K562 (cell line): ENCODE results near the gene FMN2. TPM values are rescaled to one million over a fixed set of nuclear protein-coding genes. Genes with fewer than 3 reads are reported as not detected.

Experiments
- ATAC-seq: fragments of 200-7000 bp; cut with Tn5 transposase; 3 replicates; pipeline ENCODE4 v1.9.1; 2020; ENCODE audit warnings: moderate library complexity
- BruUV-seq: library from RNA; stranded (reverse); fragments of 400-500 nt; replicated peaks from 2 replicates; lab custom pipeline; 2021; lab: Mats Ljungman, UMichigan
- CTCF ChIA-PET: fragments of 300-600 bp; formaldehyde crosslinking; extraction: SDS; loops from one replicate; lab custom pipeline; 2021; ENCODE audit warnings: low intra/inter-chr PET ratio; lab: Yijun Ruan, JAX
- POLR2A ChIA-PET: fragments of 300-600, 350-650 bp; sonication (Branson Sonifier 250); formaldehyde crosslinking; extraction: SDS; loops from one replicate; lab custom pipeline; 2021; ENCODE audit warnings: antibody characterized with exemption, inconsistent platforms; lab: Yijun Ruan, JAX
- DNase-seq, 4 experiments: peaks; one replicate each; pipeline versions ENCODE4 v3.0.0 to v3.0.0-alpha.2; 2011 to 2018; ENCODE audit warnings: low spot score in 3 of 4, mixed read lengths in 3 of 4; ENCODE audit errors: extremely low read depth in 1 of 4
- FAIRE-seq: peaks from 2 replicates; lab custom pipeline; 2011; peaks lifted over from hg19 to GRCh38; lab: Jason Lieb, UNC
- H2AFZ ChIP-seq: 2 replicates; pipeline ENCODE4 v1.6.0; 2011; ENCODE audit warnings: low read depth, low read length, control low read depth, inconsistent platforms
- H3K27ac ChIP-seq: fragments of 200-600 bp; 3 replicates; pipeline ENCODE4 v1.8.0; 2011; ENCODE audit warnings: low read depth, mild to moderate bottlenecking, control low read depth, inconsistent platforms, low read length, moderate library complexity, mixed read lengths; ENCODE audit errors: extremely low read depth
- H3K27me3 ChIP-seq, 2 experiments: fragments of 300-600 bp in 1 of 2; 2 replicates in 1 of 2; 3 replicates in 1 of 2; pipeline versions ENCODE4 v1.6.0 to v1.8.0; 2011; ENCODE audit warnings: inconsistent platforms in 2 of 2, low read length in 2 of 2, mild to moderate bottlenecking in 1 of 2, mixed read lengths in 1 of 2, moderate library complexity in 1 of 2; ENCODE audit not compliant: control insufficient read depth in 2 of 2, insufficient read depth in 2 of 2
- H3K36me3 ChIP-seq: fragments of 300-600 bp; 3 replicates; pipeline ENCODE4 v1.8.0; 2011; ENCODE audit warnings: mild to moderate bottlenecking, low read length, inconsistent platforms; ENCODE audit not compliant: control insufficient read depth, insufficient read depth
- H3K4me1 ChIP-seq, 2 experiments: fragments of 200-600 bp in 1 of 2; replicated peaks in 1 of 2; 2 replicates in 1 of 2; 3 replicates in 1 of 2; pipeline versions ENCODE4 v1.5.1 to v1.8.0; 2011; ENCODE audit warnings: inconsistent platforms in 2 of 2, low read length in 2 of 2, mild to moderate bottlenecking in 1 of 2, mixed read lengths in 1 of 2, moderate library complexity in 1 of 2; ENCODE audit not compliant: control insufficient read depth in 2 of 2, insufficient read depth in 2 of 2
- H3K4me2 ChIP-seq: 2 replicates; pipeline ENCODE4 v1.6.1; 2011; ENCODE audit warnings: low read length, control low read depth, inconsistent platforms, mixed read lengths; ENCODE audit not compliant: insufficient read depth
- H3K4me3 ChIP-seq: fragments of 200-600 bp; sonication (generic), shearing (Covaris generic); 2 replicates; pipeline ENCODE4 v1.5.1; 2016; ENCODE audit warnings: control low read depth, inconsistent platforms
- H3K79me2 ChIP-seq: fragments of 200-600 bp; 3 replicates; pipeline ENCODE4 v1.8.0; 2011; ENCODE audit warnings: low read length, inconsistent platforms; ENCODE audit not compliant: control insufficient read depth, insufficient read depth
- H3K9ac ChIP-seq, 2 experiments: 2 replicates each; pipeline versions ENCODE4 v1.6.0 to v1.6.1; 2011; ENCODE audit warnings: low read depth in 2 of 2, low read length in 2 of 2, control low read depth in 1 of 2, inconsistent platforms in 1 of 2, mild to moderate bottlenecking in 1 of 2, mixed read lengths in 1 of 2; ENCODE audit not compliant: insufficient read depth in 1 of 2
- H3K9me1 ChIP-seq: one replicate; pipeline ENCODE4 v1.6.0; 2011; ENCODE audit warnings: inconsistent platforms, mild to moderate bottlenecking, low read length, moderate library complexity; ENCODE audit not compliant: control insufficient read depth, insufficient read depth
- H3K9me3 ChIP-seq: replicated peaks from 2 replicates; pipeline ENCODE4 v1.5.1; 2011; ENCODE audit warnings: low read depth, low read length, inconsistent platforms; ENCODE audit not compliant: control insufficient read depth, insufficient read depth
- H4K20me1 ChIP-seq: replicated peaks from 2 replicates; pipeline ENCODE4 v1.6.1; 2011; ENCODE audit warnings: low read length, inconsistent platforms, mixed read lengths; ENCODE audit not compliant: control insufficient read depth, insufficient read depth
- FIP1L1 ChIP-seq: fragments of 200-400 bp; formaldehyde crosslinking; IDR thresholded peaks from 2 replicates; pipeline ENCODE4 v1.6.1; 2018; ENCODE audit warnings: mild to moderate bottlenecking, low read depth, low read length; ENCODE audit not compliant: poor library complexity, severe bottlenecking
- FOS ChIP-seq: IDR thresholded peaks from 3 replicates; pipeline ENCODE4 v1.6.1; 2011; ENCODE audit not compliant: insufficient read length; ENCODE audit errors: extremely low read depth
- HNRNPUL1 ChIP-seq: fragments of 200-400 bp; formaldehyde crosslinking; IDR thresholded peaks from 2 replicates; pipeline ENCODE4 v1.6.1; 2017; ENCODE audit warnings: low read length
- MYC ChIP-seq, 2 experiments: fragments of 250-450 bp in 1 of 2; sonication (Bioruptor Pico) in 1 of 2; IDR thresholded peaks; 2 replicates each; pipeline versions ENCODE4 v1.5.1 to v1.6.1; 2012 to 2021; ENCODE audit warnings: low read depth in 2 of 2, borderline replicate concordance in 1 of 2, improper control_type of control experiment in 1 of 2, low read length in 1 of 2, mild to moderate bottlenecking in 1 of 2, moderate library complexity in 1 of 2
- PCBP1 ChIP-seq: fragments of 200-400 bp; formaldehyde crosslinking; IDR thresholded peaks from 2 replicates; pipeline ENCODE4 v1.6.1; 2018; ENCODE audit warnings: mild to moderate bottlenecking, low read depth, low read length; ENCODE audit not compliant: poor library complexity, severe bottlenecking
- RCOR1 ChIP-seq, 2 experiments: IDR thresholded peaks; 2 replicates each; pipeline ENCODE4 v1.6.1; 2012; ENCODE audit warnings: low read depth in 2 of 2, low read length in 2 of 2, borderline replicate concordance in 1 of 2, improper control_type of control experiment in 1 of 2
- RFX5 ChIP-seq: IDR thresholded peaks from 2 replicates; pipeline ENCODE4 v1.6.1; 2011; ENCODE audit warnings: low read depth, mild to moderate bottlenecking, improper control_type of control experiment, low read length
- STAT5B ChIP-seq: fragments of 250-450 bp; sonication (Bioruptor Pico); IDR thresholded peaks from 2 replicates; pipeline ENCODE4 v1.8.0; 2021; ENCODE audit warnings: mild to moderate bottlenecking, inconsistent platforms
- TEAD4 ChIP-seq, 2 experiments: sonication (generic) in 1 of 2; formaldehyde crosslinking in 1 of 2; IDR thresholded peaks; 2 replicates each; pipeline versions ENCODE4 v1.6.1 to v1.8.0; 2012 to 2022; ENCODE audit warnings: borderline replicate concordance in 1 of 2, inconsistent platforms in 1 of 2, low read length in 1 of 2, mild to moderate bottlenecking in 1 of 2, missing genetic modification reagents in 1 of 2
- WGBS: fragments of 100-300 bp; shearing (Covaris generic); methylation state at CpG from one replicate; pipeline ENCODE4 v1.1.6; 2016; ENCODE audit warnings: low coverage, mixed read lengths; ENCODE audit not compliant: insufficient coverage; ENCODE audit errors: missing lambda C conversion rate; 5-methylcytosine and 5-hydroxymethylcytosine counted together
- in situ Hi-C: fragments of 300-500 bp; cut with MboI; formaldehyde crosslinking; loops from 4 replicates; pipeline ENCODE4 v1.15.0; 2018; ENCODE audit warnings: inconsistent platforms, mixed read lengths
- intact Hi-C: fragments of 100-400 bp; cut with micrococcal nuclease; formaldehyde crosslinking; loops from 2 replicates; pipeline ENCODE4 v1.14.2; 2022
- polyA plus RNA-seq, 8 experiments: library from polyadenylated mRNA; depleted of rRNA in 4 of 8; stranded (reverse) in 5 of 8; unstranded in 3 of 8; fragments of >200 nt; fragmentation: Nextera tagmentation in 2 of 8; fragmentation: Illumina TruSeq in 1 of 8; extraction: Ambion mirVana in 2 of 8; extraction: Trizol in 1 of 8; gene quantifications; 2 replicates each; pipeline versions ENCODE4 v1.2.1 to v1.2.3, GENCODE V29; 2011 to 2014; ENCODE audit warnings: inconsistent platforms in 1 of 8, missing spikeins in 1 of 8
- total RNA-seq, 7 experiments: library from RNA; depleted of rRNA in 6 of 7; stranded (reverse); fragments of >200 nt in 6 of 7; fragmentation: Illumina TruSeq in 2 of 7; extraction: Trizol in 2 of 7; gene quantifications; 2 replicates each; pipeline versions ENCODE4 v1.2.1 to v1.2.3, GENCODE V29; 2011 to 2021; ENCODE audit warnings: low replicate concordance in 1 of 7
- TF ChIP-seq, protein P1 (sequence below): fragments of 450-650 bp; IDR thresholded peaks from 2 replicates; pipeline ENCODE4 v1.6.1; 2014; ENCODE audit warnings: low read depth, mild to moderate bottlenecking, moderate library complexity, borderline replicate concordance
- TF ChIP-seq, protein P2 (sequence below): fragments of 450-650 bp; formaldehyde crosslinking; IDR thresholded peaks from 2 replicates; pipeline ENCODE4 v1.4.0; 2022; ENCODE audit warnings: missing genetic modification characterization

The FMN2 gene
- total and polyA plus RNA-seq, 9 of the 15 experiments (the other 6 are each of a cell fraction or from before 2014, with no cell fraction given): 0.15 to 0.45 (median 0.16) TPM; not detected in 3

DNA sequence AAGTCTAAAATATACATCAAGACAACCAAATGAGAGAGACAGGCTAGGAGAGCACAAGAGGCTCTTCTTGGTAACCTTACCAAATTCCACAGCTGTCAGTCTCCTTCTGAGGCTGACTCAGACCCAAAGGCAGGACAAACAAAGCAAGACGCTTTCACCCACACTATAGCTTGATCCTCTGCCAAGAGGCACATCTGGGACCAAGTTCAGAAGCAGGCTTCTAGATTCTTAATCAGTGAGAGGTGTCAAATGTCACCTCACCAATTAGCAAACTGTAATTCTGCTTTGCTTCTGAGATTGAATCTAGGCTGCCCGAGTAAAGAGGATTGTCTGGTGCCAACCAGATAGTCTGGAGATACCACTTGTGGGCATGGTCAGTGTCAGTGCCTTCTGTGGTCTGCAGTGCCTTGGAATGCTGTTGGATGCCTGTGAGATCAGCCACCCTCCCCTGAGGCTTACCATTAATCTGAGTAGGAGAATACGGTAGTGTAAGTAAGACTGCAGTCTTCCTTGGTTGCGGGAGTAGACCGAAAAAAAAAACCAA lies 151.0 kb downstream of the FMN2 start (continued):
- TF ChIP-seq, protein P1, sequence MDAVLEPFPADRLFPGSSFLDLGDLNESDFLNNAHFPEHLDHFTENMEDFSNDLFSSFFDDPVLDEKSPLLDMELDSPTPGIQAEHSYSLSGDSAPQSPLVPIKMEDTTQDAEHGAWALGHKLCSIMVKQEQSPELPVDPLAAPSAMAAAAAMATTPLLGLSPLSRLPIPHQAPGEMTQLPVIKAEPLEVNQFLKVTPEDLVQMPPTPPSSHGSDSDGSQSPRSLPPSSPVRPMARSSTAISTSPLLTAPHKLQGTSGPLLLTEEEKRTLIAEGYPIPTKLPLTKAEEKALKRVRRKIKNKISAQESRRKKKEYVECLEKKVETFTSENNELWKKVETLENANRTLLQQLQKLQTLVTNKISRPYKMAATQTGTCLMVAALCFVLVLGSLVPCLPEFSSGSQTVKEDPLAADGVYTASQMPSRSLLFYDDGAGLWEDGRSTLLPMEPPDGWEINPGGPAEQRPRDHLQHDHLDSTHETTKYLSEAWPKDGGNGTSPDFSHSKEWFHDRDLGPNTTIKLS: no peak
- no peak for TF ChIP-seq STAT5B (CRISPR knock-in tag)

DNA sequence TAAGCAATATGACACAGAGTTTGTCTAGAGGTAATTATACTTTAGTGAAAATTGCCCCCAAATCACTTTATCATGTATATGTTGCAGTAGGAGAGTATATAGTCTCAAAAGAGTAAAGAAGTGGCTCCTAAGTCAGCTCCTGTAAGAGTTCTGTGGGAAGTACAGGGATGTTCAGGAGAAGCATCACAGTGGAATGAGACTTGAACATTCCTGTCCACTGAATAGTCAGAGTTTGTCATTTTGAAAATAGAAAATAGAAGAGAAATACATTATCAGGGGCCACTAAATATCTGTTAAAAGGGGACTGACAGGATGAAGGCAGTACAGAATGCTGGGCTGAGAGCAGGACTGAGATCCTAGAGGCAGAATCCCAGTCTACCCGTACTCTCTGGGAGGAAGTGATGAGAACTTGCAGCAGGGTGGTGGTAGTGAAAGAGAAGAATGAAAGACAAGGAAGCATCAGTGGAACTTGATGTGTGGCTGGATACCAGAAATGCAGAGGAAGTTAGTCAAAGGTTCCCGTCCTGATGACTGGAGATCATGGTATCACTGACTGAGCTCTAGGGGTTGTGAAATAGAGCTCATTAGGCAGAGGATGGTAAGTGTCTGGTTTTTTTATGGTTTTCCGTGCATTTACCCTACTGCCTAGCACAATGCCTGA lies 153.4 kb downstream of the FMN2 start:
- Histone ChIP-seq H3K9me3 (no peaks in the 10 kb centered on the region; the same call in 1 of the 2 replicates), H3K9me1 (no peaks in the 10 kb centered on the region), H3K79me2 (no peaks in the 10 kb centered on the region), H3K36me3 (no peaks in the 10 kb centered on the region), H3K27ac (no peak overlapping the region), H2AFZ (no peak overlapping the region), H3K4me2 (no peak overlapping the region), H3K4me1 (no peaks in the 10 kb centered on the region), H3K9ac (no peak overlapping the region), H3K4me3 (no peak overlapping the region), H3K27me3 (no peaks in the 10 kb centered on the region), H4K20me1 (no peaks in the 10 kb centered on the region)
- BruUV-seq: no TSS peak
- 0% methylated on average over 3 of the region's 3 CpGs for WGBS
- ChIA-PET POLR2A (no interaction called here), CTCF (no interaction called here)
- in situ Hi-C loops: no loop called here
- TF ChIP-seq RCOR1 (IDR thresholded peaks at IDR 0.05; ENCODE audit: borderline replicate concordance in 1 of 2, low read depth in 2 of 2, low read length in 2 of 2): no peak
- TF ChIP-seq, protein P2, sequence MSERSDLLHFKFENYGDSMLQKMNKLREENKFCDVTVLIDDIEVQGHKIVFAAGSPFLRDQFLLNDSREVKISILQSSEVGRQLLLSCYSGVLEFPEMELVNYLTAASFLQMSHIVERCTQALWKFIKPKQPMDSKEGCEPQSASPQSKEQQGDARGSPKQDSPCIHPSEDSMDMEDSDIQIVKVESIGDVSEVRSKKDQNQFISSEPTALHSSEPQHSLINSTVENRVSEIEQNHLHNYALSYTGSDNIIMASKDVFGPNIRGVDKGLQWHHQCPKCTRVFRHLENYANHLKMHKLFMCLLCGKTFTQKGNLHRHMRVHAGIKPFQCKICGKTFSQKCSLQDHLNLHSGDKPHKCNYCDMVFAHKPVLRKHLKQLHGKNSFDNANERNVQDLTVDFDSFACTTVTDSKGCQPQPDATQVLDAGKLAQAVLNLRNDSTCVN (CRISPR knock-in tag): no peak
- TF ChIP-seq TEAD4 (IDR thresholded peaks at IDR 0.05; ENCODE audit: low read length): no peak
- TF ChIP-seq TEAD4 (CRISPR knock-in tag; IDR thresholded peaks at IDR 0.05; ENCODE audit: borderline replicate concordance): no peak
- no peak for TF ChIP-seq FOS
- TF ChIP-seq, protein P1: no peak
- no peak for TF ChIP-seq HNRNPUL1
- TF ChIP-seq FIP1L1: no peak
- no peak for TF ChIP-seq PCBP1
- no peak for TF ChIP-seq RFX5
- TF ChIP-seq MYC (IDR thresholded peaks at IDR 0.05; ENCODE audit: low read depth, low read length): no peak
- no peak for TF ChIP-seq MYC (CRISPR knock-in tag; IDR thresholded peaks at IDR 0.05; ENCODE audit: borderline replicate concordance, low read depth)
- ATAC-seq (no peak), DNase-seq (no peak), FAIRE-seq (no peak)
- intact Hi-C loops: no loop called here
